PFSK-1 (cell line): ENCODE results near the gene KMT2A.

Source experiments
- FOXP2 ChIP-seq: optimal IDR thresholded peaks from 2 replicates; pipeline ENCODE3; 2011; ENCODE audit warnings: borderline replicate concordance, control low read depth, inconsistent platforms; ENCODE audit not compliant: insufficient read depth; ENCODE audit errors: extremely low read length, extremely low read depth
- POLR2AphosphoS5 ChIP-seq: IDR thresholded peaks from 2 replicates; pipeline ENCODE4 v1.6.1; 2012; ENCODE audit warnings: low read depth, mild to moderate bottlenecking, control low read depth, low read length, moderate library complexity
- REST ChIP-seq, 2 experiments: IDR thresholded peaks; 2 replicates each; pipeline versions ENCODE4 v1.6.1 to v1.8.0; 2011 to 2012; ENCODE audit warnings: low read depth in 2 of 2, low read length in 2 of 2, control low read depth in 1 of 2, inconsistent platforms in 1 of 2, mild to moderate bottlenecking in 1 of 2, moderate library complexity in 1 of 2; ENCODE audit not compliant: insufficient read depth in 1 of 2
- SIN3A ChIP-seq: IDR thresholded peaks from 2 replicates; pipeline ENCODE4 v1.6.1; 2012; ENCODE audit warnings: mild to moderate bottlenecking, low read length, moderate library complexity, borderline replicate concordance; ENCODE audit not compliant: insufficient read depth
- TAF1 ChIP-seq: IDR thresholded peaks from 2 replicates; pipeline ENCODE4 v1.6.1; 2012; ENCODE audit warnings: low read length, control low read depth, borderline replicate concordance; ENCODE audit not compliant: insufficient read depth

Gene KMT2A

GRCh38 chr11:118532852-118533768, 96.8 kb downstream of the KMT2A start:
- TF ChIP-seq SIN3A (no peak), POLR2AphosphoS5 (no peak), REST (IDR thresholded peaks at IDR 0.05; ENCODE audit: insufficient read depth in 1 of 2, low read depth in 2 of 2, low read length in 2 of 2) (no peak), TAF1 (no peak), FOXP2 (no peak)

- TF ChIP-seq POLR2AphosphoS5 (no peak), FOXP2 (no peak), SIN3A (no peak), REST (IDR thresholded peaks at IDR 0.05; ENCODE audit: insufficient read depth in 1 of 2, low read depth in 2 of 2, low read length in 2 of 2) (no peak), TAF1 (no peak)
These were observed 97.8 kb downstream of the KMT2A start for GRCh38 chr11:118533769-118534729.

GRCh38 chr11:118535261-118535660, 99.0 kb downstream of the KMT2A start:
- no peak for TF ChIP-seq POLR2AphosphoS5

- no peak for TF ChIP-seq TAF1
- TF ChIP-seq SIN3A, result no peak
- TF ChIP-seq POLR2AphosphoS5, result no peak
These were observed 100.4 kb downstream of the KMT2A start for GRCh38 chr11:118536726-118537125.

GRCh38 chr11:118537409-118537980, 101.2 kb downstream of the KMT2A start:
- TF ChIP-seq FOXP2 (no peak), REST (IDR thresholded peaks at IDR 0.05; ENCODE audit: insufficient read depth in 1 of 2, low read depth in 2 of 2, low read length in 2 of 2) (no peak), SIN3A (no peak), POLR2AphosphoS5 (no peak), TAF1 (no peak)
